H9 (cell line): ENCODE results near the gene KRT35. TPM values are rescaled to one million over a fixed set of nuclear protein-coding genes. Genes with fewer than 3 reads are reported as not detected.
A peak's percentile ranks its signal among the peaks of the same experiment; 100 is the strongest.

Source experiments
- DNase-seq: peaks from one replicate; pipeline ENCODE4 v3.0.0-alpha.2; 2017
- H2AFZ ChIP-seq: one replicate; pipeline ENCODE4 v1.6.1; 2013; ENCODE audit warnings: mild to moderate bottlenecking, low read length, control low read depth, moderate library complexity
- H2AK5ac ChIP-seq: 2 replicates; pipeline ENCODE4 v1.6.1; 2013; ENCODE audit warnings: low read length, control low read depth, mixed read lengths; ENCODE audit not compliant: insufficient read length
- H2BK120ac ChIP-seq: one replicate; pipeline ENCODE4 v1.6.1; 2013; ENCODE audit warnings: low read depth, mild to moderate bottlenecking, low read length, control low read depth, inconsistent platforms; ENCODE audit not compliant: poor library complexity, severe bottlenecking
- H2BK12ac ChIP-seq: 2 replicates; pipeline ENCODE4 v1.6.1; 2013; ENCODE audit warnings: low read length, control low read depth, mixed read lengths, low read depth; ENCODE audit not compliant: insufficient read length
- H2BK15ac ChIP-seq: 2 replicates; pipeline ENCODE4 v1.6.1; 2013; ENCODE audit warnings: low read depth, low read length, control low read depth
- H2BK20ac ChIP-seq: one replicate; pipeline ENCODE4 v1.6.1; 2013; ENCODE audit warnings: low read depth, mild to moderate bottlenecking, low read length, control low read depth, inconsistent platforms; ENCODE audit not compliant: poor library complexity, severe bottlenecking
- H2BK5ac ChIP-seq: 2 replicates; pipeline ENCODE4 v1.6.1; 2013; ENCODE audit warnings: low read length, control low read depth, mixed read lengths; ENCODE audit not compliant: insufficient read length
- H3K14ac ChIP-seq: 2 replicates; pipeline ENCODE4 v1.6.1; 2013; ENCODE audit warnings: low read length, control low read depth; ENCODE audit not compliant: insufficient read depth
- H3K18ac ChIP-seq: 2 replicates; pipeline ENCODE4 v1.6.1; 2013; ENCODE audit warnings: low read depth, mild to moderate bottlenecking, mixed read lengths, low read length, control low read depth; ENCODE audit not compliant: insufficient read length
- H3K23ac ChIP-seq: 2 replicates; pipeline ENCODE4 v1.6.1; 2013; ENCODE audit warnings: low read length, control low read depth, mixed read lengths, low read depth; ENCODE audit not compliant: insufficient read length
- H3K23me2 ChIP-seq: 2 replicates; pipeline ENCODE4 v1.6.1; 2013; ENCODE audit warnings: low read depth, mild to moderate bottlenecking, mixed read lengths, low read length, control low read depth; ENCODE audit not compliant: insufficient read length, poor library complexity, severe bottlenecking
- H3K27ac ChIP-seq: 2 replicates; pipeline ENCODE4 v1.5.1; 2013; ENCODE audit warnings: low read length, control low read depth, mixed read lengths, low read depth; ENCODE audit not compliant: insufficient read length
- H3K27me3 ChIP-seq: 2 replicates; pipeline ENCODE4 v1.6.1; 2013; ENCODE audit warnings: low read length, control low read depth, inconsistent platforms; ENCODE audit not compliant: insufficient read depth
- H3K4ac ChIP-seq: 2 replicates; pipeline ENCODE4 v1.6.1; 2013; ENCODE audit warnings: low read depth, mild to moderate bottlenecking, control low read depth, inconsistent platforms, low read length, moderate library complexity
- H3K4me1 ChIP-seq: 2 replicates; pipeline ENCODE4 v1.6.1; 2013; ENCODE audit warnings: low read length, control low read depth, inconsistent platforms; ENCODE audit not compliant: insufficient read depth
- H3K4me2 ChIP-seq: 2 replicates; pipeline ENCODE4 v1.6.1; 2013; ENCODE audit warnings: low read length, control low read depth, mixed read lengths; ENCODE audit not compliant: insufficient read length, insufficient read depth
- H3K56ac ChIP-seq: 2 replicates; pipeline ENCODE4 v1.6.1; 2013; ENCODE audit warnings: low read depth, mild to moderate bottlenecking, mixed read lengths, low read length, control low read depth; ENCODE audit not compliant: insufficient read length
- H3K79me1 ChIP-seq: 2 replicates; pipeline ENCODE4 v1.6.1; 2013; ENCODE audit warnings: low read depth, mild to moderate bottlenecking, moderate library complexity, low read length, control low read depth, inconsistent platforms; ENCODE audit not compliant: insufficient read depth, poor library complexity, severe bottlenecking
- H3K79me2 ChIP-seq: 2 replicates; pipeline ENCODE4 v1.6.1; 2013; ENCODE audit warnings: low read length, control low read depth, inconsistent platforms; ENCODE audit not compliant: insufficient read depth
- H3K9ac ChIP-seq: 2 replicates; pipeline ENCODE4 v1.6.1; 2013; ENCODE audit warnings: low read length, control low read depth, mixed read lengths; ENCODE audit not compliant: insufficient read length; ENCODE audit errors: extremely low read depth
- H3K9me3 ChIP-seq: one replicate; pipeline ENCODE4 v1.6.1; 2013; ENCODE audit warnings: low read depth, low read length, inconsistent platforms; ENCODE audit not compliant: control insufficient read depth
- H3T11ph ChIP-seq: one replicate; pipeline ENCODE4 v1.6.1; 2013; ENCODE audit warnings: mild to moderate bottlenecking, low read length, control low read depth, inconsistent platforms
- H4K20me1 ChIP-seq: one replicate; pipeline ENCODE4 v1.6.1; 2013; ENCODE audit not compliant: control insufficient read depth, insufficient read length, insufficient read depth
- H4K5ac ChIP-seq: 2 replicates; pipeline ENCODE4 v1.6.1; 2013; ENCODE audit warnings: low read depth, mild to moderate bottlenecking, mixed read lengths, low read length, control low read depth; ENCODE audit not compliant: insufficient read length
- H4K8ac ChIP-seq: replicated peaks from 2 replicates; pipeline ENCODE4 v1.6.1; 2013; ENCODE audit warnings: low read length, control low read depth, mixed read lengths, low read depth; ENCODE audit not compliant: insufficient read length
- H4K91ac ChIP-seq: 2 replicates; pipeline ENCODE4 v1.6.1; 2013; ENCODE audit warnings: low read depth, mild to moderate bottlenecking, moderate library complexity, mixed read lengths, low read length, control low read depth; ENCODE audit not compliant: insufficient read length
- H3K27ac Mint-ChIP-seq, 3 experiments: 2 replicates in 2 of 3; 3 replicates in 1 of 3; pipeline ENCODE4 v1.8.0; 2020 to 2021; ENCODE audit warnings: mixed read lengths in 3 of 3, mild to moderate bottlenecking in 1 of 3, moderate library complexity in 1 of 3
- H3K27me3 Mint-ChIP-seq: 2 replicates; pipeline ENCODE4 v1.8.0; 2021; ENCODE audit warnings: low read depth, mild to moderate bottlenecking, moderate library complexity, mixed read lengths
- H3K36me3 Mint-ChIP-seq, 3 experiments: 2 replicates in 2 of 3; 3 replicates in 1 of 3; pipeline ENCODE4 v1.8.0; 2020 to 2021; ENCODE audit warnings: low read depth in 3 of 3, mixed read lengths in 3 of 3; ENCODE audit not compliant: insufficient read depth in 1 of 3
- H3K4me1 Mint-ChIP-seq, 2 experiments: 2 replicates each; pipeline ENCODE4 v1.8.0; 2020; ENCODE audit warnings: mixed read lengths in 2 of 2
- H3K4me3 Mint-ChIP-seq, 2 experiments: 2 replicates in 1 of 2; 3 replicates in 1 of 2; pipeline ENCODE4 v1.8.0; 2020 to 2021; ENCODE audit warnings: mild to moderate bottlenecking in 2 of 2, mixed read lengths in 2 of 2, moderate library complexity in 1 of 2
- H3K9me3 Mint-ChIP-seq, 2 experiments: 2 replicates in 1 of 2; 3 replicates in 1 of 2; pipeline ENCODE4 v1.8.0; 2020; ENCODE audit warnings: mild to moderate bottlenecking in 2 of 2, mixed read lengths in 2 of 2, moderate library complexity in 1 of 2
- WGBS: extraction: QIAGEN DNeasy Blood & Tissue Kit; methylation state at CpG from one replicate; pipeline ENCODE4 v1.1.7; 2013; ENCODE audit warnings: missing lambda C conversion rate, low lambda C conversion rate, mixed read lengths; ENCODE audit not compliant: insufficient read length; ENCODE audit errors: extremely low coverage; 5-methylcytosine and 5-hydroxymethylcytosine counted together
- total RNA-seq: library from RNA; stranded (reverse); gene quantifications from 2 replicates; pipeline ENCODE4 v1.2.1, GENCODE V29; 2021
- TF ChIP-seq, protein P1 (sequence below): fragments of 200-600 bp; sonication (generic); conservative IDR thresholded peaks from 3 replicates; pipeline ENCODE4 v1.8.0; 2021; ENCODE audit warnings: antibody characterized with exemption, mild to moderate bottlenecking

Gene KRT35
- total RNA-seq, 1 experiment from 2014 or later, result not detected

DNA sequence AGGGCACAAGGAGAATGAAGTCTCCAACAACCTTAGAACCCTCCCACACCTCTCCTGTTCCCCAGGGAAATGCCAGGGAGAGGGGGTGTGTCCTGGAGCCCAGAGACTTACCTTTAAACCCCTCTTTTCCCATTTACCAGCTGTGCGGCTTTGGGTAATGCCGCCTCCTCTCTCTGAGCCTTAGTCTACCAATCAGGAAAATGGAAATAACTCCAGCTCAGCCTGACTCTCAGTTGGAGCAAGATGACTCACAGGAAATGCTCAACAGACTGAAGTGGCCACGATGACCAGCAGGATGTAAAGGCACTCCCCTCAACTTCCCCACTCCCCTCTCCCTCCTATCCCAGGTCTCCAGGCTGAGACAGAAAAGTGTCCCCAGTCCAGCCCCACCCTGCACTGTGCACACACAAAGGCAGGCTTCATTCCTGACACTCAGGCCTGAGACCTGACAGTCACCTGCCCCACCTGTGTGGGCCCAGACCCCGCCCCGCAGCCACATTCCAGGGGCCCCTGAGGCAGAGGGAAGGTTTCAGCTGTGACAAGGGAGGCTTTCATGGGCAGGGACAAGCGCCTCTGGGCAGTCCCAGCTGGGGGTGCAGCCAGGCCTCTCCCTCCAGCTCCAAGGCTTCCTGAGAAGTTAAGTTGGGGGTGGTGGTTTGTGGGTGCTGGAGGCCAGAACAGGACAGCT is 40.8 kb upstream of the KRT35 start:
- Histone ChIP-seq H3T11ph (no peak overlapping the region), H3K14ac (no peak overlapping the region), H3K56ac (no peak overlapping the region), H2AK5ac (no peak overlapping the region), H4K20me1 (no peaks in the 10 kb centered on the region), H3K18ac (no peak overlapping the region), H3K23me2 (peaks cover under 1% of the 10 kb centered on the region), H3K4me1 (no peaks in the 10 kb centered on the region; the same call in 1 of the 2 replicates), H3K23ac (no peak overlapping the region), H3K9ac (no peak overlapping the region), H2AFZ (no peak overlapping the region), H3K4me2 (no peak overlapping the region), H3K79me1 (no peaks in the 10 kb centered on the region), H3K9me3 (no peaks in the 10 kb centered on the region), H3K27ac (no peak overlapping the region), H2BK120ac (no peak overlapping the region), H3K4ac (no peak overlapping the region), H2BK15ac (no peak overlapping the region), H4K91ac (no peak overlapping the region), H2BK12ac (no peak overlapping the region), H4K5ac (no peak overlapping the region), H4K8ac (no peak overlapping the region), H3K27me3 (no peaks in the 10 kb centered on the region), H2BK5ac (no peak overlapping the region), H3K79me2 (peaks cover under 1% of the 10 kb centered on the region; the same call in 1 of the 2 replicates), H2BK20ac (no peak overlapping the region)
- no CpG with 5 or more reads among the region's 6 CpGs for whole genome bisulfite sequencing
- no peak overlapping the region for H3K4me3 Mint-ChIP-seq
- no peaks in the 10 kb centered on the region; the same call in 1 of the 2 replicates for H3K27me3 Mint-ChIP-seq
- H3K4me1 Mint-ChIP-seq, result peaks cover 28 to 41% of the 10 kb centered on the region in 2 experiments
- DNase-seq, result peak; percentile 76
- H3K27ac Mint-ChIP-seq, result peak overlapping the region; percentile 36 to 89 (median 83); a peak in 4 of 7 replicates
- TF ChIP-seq, protein P1, sequence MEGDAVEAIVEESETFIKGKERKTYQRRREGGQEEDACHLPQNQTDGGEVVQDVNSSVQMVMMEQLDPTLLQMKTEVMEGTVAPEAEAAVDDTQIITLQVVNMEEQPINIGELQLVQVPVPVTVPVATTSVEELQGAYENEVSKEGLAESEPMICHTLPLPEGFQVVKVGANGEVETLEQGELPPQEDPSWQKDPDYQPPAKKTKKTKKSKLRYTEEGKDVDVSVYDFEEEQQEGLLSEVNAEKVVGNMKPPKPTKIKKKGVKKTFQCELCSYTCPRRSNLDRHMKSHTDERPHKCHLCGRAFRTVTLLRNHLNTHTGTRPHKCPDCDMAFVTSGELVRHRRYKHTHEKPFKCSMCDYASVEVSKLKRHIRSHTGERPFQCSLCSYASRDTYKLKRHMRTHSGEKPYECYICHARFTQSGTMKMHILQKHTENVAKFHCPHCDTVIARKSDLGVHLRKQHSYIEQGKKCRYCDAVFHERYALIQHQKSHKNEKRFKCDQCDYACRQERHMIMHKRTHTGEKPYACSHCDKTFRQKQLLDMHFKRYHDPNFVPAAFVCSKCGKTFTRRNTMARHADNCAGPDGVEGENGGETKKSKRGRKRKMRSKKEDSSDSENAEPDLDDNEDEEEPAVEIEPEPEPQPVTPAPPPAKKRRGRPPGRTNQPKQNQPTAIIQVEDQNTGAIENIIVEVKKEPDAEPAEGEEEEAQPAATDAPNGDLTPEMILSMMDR, result no peak
- H3K36me3 Mint-ChIP-seq, result peaks cover 21 to 38% (median 33%) of the 10 kb centered on the region in 3 experiments; a peak in 6 of 7 replicates
- no peaks in the 10 kb centered on the region; a peak in 1 of 5 replicates for H3K9me3 Mint-ChIP-seq
